Uterus (tissue), 2 donors: ENCODE data around the gene B9D2.

Experiments
- POLR2A ChIP-seq, 2 donors: fragments of 450-650 bp; IDR thresholded peaks; one replicate each; pipeline ENCODE4 v1.6.1; 2016; ENCODE audit warnings: antibody characterized with exemption in 2 of 2, mild to moderate bottlenecking in 1 of 2, moderate library complexity in 1 of 2
- TF ChIP-seq, protein P1 (sequence below), 4 experiments: fragments of 200-600 bp in 2 of 4; fragments of 450-650 bp in 2 of 4; sonication (generic) in 2 of 4; IDR thresholded peaks; one replicate each; pipeline ENCODE4 v1.5.1; 2016 to 2019; ENCODE audit warnings: antibody characterized with exemption in 4 of 4, mild to moderate bottlenecking in 2 of 4, moderate library complexity in 1 of 4

DNA sequence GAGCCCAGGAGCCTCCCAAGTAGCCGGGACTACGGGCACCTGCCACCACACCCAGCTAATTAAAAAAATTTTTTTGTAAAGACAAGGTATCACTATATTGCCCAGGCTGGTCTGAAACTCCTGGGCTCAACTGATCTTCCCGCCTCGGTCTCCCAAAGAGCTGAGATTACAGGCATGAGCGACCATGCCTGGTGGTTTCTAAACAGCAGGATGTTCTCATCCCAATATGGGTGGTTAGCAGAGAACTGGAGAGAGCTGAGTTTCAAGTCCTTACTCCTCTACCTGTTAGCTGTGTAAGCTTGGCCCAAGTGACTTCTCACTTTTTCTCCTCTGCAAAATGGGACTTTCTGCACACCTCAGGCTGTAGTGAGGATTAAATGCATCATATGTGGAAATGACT is 20.4 kb upstream of the B9D2 start:
- TF ChIP-seq, protein P1, sequence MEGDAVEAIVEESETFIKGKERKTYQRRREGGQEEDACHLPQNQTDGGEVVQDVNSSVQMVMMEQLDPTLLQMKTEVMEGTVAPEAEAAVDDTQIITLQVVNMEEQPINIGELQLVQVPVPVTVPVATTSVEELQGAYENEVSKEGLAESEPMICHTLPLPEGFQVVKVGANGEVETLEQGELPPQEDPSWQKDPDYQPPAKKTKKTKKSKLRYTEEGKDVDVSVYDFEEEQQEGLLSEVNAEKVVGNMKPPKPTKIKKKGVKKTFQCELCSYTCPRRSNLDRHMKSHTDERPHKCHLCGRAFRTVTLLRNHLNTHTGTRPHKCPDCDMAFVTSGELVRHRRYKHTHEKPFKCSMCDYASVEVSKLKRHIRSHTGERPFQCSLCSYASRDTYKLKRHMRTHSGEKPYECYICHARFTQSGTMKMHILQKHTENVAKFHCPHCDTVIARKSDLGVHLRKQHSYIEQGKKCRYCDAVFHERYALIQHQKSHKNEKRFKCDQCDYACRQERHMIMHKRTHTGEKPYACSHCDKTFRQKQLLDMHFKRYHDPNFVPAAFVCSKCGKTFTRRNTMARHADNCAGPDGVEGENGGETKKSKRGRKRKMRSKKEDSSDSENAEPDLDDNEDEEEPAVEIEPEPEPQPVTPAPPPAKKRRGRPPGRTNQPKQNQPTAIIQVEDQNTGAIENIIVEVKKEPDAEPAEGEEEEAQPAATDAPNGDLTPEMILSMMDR (IDR thresholded peaks at IDR 0.05), result no peak
- TF ChIP-seq POLR2A (IDR thresholded peaks at IDR 0.05), result no peak
